COR-L47 (cell line): ENCODE measurements around the gene ZRANB1.

Source experiments
- DNase-seq: peaks from one replicate; lab custom pipeline; 2025; lab: John Stamatoyannopoulos, UW

Gene ZRANB1

DNA sequence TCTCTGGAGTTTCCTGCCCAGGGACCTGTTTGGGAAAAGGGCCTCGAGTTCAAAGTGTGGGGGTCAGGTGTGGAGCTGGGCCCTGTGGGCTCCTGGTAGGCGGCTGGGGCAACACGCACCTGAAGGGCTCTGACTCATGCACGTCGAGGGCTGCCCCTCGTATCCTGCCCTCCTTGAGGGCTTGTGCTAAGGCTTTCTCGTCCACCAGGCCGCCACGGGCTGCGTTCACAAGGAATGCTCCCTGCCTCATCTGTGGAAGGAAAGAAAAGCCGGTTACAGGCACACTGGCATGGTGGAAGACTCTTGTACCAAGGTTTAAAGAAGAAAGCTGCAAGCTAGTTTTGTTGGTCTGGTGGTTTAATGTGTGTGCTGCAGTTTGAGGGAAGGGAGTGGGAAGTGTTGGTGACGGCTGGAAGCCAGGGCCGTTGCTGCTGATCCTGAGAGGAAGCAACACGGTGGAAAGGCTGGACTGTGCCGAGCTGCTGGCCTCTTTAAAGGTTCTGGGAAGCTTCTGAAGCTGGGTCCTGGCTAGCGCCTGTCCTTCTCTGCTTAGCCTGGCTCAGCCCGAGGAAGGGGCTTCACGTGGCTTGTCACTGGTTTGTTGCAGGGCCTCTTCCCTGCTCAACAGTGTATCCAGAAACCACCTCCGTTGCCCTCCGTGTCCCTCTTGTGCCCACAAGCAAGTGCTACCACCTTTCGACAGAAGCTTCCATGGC is 52.0 kb downstream of the ZRANB1 start:
- no peak for DNase-seq

DNA sequence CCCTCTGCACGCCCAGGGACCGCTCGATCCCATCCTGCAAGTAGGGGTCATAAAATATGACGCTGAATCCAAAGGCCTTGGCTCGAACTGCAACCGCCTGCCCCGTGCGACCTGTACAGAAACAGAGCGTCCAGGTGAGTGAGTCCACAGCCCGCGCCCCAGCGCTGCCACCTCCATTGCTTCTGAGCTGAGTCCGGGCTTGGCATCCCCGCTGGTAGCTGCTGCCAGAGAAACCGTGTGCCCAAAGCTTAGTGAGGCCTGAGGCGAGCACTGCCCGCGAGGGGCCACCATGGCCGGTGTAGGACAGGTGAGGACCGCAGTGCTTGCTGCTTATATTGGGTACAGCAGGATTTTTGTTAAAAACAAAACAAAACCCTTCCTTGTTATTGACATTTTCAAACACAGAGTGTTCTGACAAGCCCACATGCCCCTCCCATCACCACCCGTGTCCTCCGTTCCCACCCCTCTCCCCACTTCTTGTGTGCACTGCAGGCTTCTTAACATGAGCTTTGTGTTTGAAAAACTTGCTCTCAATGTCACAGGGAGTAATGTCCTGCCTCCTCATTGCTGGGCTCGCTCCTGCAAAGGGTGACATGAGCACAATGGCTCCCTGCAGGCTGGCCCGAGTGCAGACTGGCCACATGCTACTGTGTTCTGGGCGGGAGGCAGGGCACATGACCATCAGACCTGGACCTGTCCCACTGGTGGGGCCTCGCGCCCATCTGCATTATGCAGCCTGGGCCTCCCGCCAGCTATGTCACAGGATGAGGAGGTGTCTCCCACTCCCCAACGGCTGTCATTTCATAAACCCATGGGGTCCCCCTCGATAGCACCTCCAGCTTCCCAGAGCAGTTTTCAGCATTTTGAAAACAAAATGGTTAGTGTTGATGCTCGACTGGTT is 52.9 kb downstream of the ZRANB1 start:
- no peak for DNase-seq

GRCh38 chr10:124995605-124996004 is 53.7 kb downstream of the ZRANB1 start:
- no peak for DNase-seq

GRCh38 chr10:124996127-124996853 is 54.4 kb downstream of the ZRANB1 start:
- DNase-seq, result no peak

DNA sequence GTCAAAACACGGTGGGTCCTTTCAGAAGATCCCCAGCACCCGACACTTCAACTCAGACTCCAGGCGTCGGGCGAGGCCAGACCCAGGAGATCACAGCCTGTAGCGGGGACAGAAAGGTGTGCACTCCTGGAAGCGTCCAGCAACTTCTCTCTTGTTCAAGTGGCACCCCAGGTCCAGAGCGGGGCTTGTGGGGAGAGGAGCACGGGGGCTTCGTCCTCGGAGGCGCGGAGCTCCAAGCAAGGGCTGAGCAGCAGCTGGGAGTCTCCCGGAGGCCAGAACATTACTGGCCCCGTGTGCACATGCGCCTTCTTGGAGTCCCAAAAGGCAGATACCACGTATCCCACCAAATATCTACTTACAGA is 54.9 kb downstream of the ZRANB1 start:
- DNase-seq, result no peak

- DNase-seq, result no peak
Measured at GRCh38 chr10:124997306-124997705, 55.4 kb downstream of the ZRANB1 start.

DNA sequence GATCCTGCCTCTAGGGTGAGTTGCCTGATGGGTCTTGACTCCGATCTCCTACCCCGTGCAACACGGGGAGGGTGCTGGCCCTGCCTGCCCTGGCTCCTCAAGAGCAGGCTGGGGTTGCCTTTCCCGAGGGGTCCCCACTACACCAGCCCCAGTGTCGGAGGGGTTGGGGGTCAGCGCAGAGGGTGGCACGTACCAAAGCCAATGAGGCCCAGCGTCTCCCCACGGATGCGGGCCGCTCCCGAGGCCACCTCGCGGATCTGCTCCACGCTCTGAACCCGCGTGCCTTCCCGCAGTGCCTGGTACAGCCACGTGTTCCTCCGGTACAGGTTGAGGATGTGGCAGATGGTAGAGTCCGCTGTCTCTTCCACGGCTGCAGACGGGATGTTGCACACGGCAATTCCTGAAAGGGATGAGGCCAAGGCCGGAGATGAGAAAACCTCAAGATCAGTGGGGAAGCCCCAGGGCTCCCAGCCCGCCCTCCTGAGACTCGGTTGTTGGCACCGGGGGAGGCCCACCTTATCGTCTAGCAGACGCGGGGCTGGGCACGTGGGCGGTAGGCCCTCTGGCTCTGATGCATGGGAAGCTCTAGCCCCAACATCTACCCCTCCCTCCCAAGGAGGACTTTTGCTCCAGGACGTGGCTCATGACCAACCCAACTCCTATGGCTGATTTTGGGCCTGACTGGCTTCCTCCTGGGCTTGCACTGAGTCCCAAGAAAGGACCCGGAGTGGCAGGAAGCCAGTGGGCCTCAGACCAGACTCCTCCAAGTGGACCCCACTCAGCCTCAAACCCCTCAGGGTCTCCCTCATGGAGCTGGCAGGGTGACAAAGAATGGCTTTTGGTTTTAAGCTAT is 56.1 kb downstream of the ZRANB1 start:
- DNase-seq, result no peak

GRCh38 chr10:124998624-124999291 is 56.8 kb downstream of the ZRANB1 start:
- no peak for DNase-seq

DNA sequence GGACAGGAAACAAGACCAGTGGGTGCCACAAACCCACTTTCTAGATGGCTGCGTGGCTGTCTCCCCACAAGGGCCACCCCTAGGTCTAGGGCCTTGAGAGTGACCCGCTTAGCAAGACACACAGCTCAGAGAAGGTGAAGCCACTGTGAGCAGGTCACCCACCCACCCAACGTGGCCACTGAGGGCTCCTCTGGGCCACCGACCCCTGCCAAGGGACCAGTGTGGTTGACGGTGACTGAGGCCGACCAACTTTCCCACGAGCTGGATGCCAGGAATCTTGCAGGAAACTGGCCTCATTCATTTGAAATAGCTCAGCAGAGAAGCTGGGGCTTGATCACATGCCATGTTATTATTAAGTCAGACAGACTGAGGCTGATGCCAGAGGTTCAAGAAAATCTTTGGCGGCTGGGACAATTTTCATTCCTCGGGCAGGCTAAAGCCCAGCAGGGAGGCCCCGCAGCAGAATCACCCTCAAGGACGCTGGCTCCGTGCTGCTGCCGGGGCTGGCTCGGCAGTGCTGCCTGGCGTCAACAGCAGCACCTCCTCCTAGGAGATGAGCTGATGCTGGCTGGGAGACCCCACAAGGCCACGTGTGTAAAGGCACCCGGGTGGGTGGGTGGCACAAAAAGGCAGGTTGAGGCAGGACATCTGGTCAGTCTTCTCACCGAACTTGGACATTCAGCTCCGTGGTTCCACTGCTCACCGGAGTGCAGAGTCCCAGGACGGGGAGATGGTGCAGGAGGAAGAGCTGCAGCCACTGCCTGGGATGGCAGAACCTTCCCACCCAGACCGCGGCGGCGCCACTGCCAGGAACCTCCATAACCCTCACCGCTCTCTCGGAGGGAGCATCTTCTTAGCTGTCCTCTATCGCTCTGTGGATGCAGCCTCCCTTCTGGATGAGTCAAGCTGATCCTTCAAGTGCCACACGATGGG is 57.8 kb downstream of the ZRANB1 start:
- DNase-seq, result no peak

- DNase-seq, result no peak
Measured at GRCh38 chr10:125000366-125001312, 58.7 kb downstream of the ZRANB1 start.

DNA sequence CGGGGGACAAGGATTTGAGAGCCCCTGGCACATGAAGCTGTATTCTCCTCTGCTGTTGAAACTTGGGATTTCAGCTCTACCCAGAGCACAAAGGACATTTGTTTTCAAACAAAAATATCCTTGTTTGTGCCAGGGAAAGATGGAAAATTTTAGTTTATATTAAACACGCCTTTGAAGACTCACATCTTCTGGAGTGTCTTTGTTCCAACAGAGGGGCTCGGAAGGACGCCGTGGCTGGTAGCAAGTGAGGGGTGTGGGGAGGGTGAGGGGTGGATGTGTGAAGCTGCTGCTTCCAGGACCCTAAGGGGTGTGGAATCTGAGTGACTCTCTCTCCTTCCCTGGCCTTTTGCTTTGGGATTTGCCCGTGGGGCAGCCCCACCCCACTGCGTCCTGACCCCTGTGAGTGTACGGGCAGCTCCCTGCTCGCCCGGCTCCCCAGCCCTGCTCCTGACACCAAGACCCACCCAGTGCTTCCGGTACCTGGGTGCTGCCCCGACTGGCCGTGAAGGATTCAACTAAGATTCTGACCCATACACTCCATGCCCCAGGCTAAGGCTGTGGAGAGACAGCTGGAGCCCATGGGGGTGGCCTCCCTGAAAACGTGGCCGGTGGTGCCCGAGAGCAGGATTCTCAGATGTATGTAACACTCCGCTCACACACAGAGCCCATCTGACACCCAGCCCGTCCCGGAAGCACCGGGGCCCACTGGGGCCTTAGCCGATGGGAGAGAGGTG is 59.6 kb downstream of the ZRANB1 start:
- DNase-seq, result no peak

DNA sequence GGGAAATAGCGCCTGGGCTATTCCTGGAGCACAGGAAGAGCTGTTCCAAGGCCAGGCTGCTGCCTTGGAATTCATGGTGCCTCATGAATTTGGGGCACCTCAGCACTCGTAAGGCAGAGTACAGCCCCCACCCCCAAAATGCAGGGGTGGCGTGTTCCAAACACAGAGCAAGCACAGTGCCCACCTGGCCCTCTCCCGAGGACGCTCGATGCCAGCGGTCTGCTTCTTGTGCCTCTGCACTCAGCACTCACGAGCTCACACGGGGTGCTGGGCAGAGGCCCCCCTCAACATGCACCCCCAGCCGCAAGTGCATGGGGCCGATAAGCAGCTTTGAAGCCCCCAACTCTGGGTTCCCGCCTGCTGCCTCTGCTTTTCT is 60.1 kb downstream of the ZRANB1 start:
- no peak for DNase-seq

GRCh38 chr10:125002423-125003145 is 60.7 kb downstream of the ZRANB1 start:
- DNase-seq, result no peak

- DNase-seq, result no peak
Measured at GRCh38 chr10:125003146-125003900, 61.4 kb downstream of the ZRANB1 start.

DNA sequence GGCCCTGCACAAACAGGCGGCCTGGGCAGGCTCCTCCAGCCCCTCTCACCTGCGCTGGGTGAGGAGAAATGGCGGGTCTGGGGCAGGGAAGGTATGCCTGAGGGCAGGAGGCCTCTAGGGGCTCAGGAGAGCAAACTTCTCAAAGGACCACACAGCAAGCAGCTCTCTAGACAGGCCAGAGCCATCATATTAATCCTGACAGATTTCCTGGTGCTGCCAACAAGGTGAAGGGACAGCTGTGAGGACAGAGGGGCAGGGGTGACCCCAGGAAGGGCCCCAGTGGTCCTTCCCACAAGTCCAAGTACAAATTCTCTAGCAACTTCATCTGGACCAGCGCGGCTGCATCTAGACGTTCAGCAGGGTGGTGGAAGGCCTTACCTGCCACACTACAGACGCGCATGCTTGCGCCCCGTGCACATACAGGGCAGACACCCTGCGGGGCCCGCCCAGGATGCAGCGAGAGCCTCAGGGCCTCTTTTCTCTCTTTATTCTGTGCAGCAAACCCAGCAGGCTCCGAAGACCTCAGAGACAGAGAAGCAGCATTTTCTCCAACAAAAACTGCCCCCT is 62.1 kb downstream of the ZRANB1 start:
- DNase-seq, result no peak

GRCh38 chr10:125004571-125005311 is 62.8 kb downstream of the ZRANB1 start:
- DNase-seq, result no peak
